Skeletal muscle tissue (tissue), 4 donors: ENCODE results near the gene RB1. TPM values are rescaled to one million over a fixed set of nuclear protein-coding genes. Genes with fewer than 3 reads are reported as not detected.
A peak's percentile ranks its signal among the peaks of the same experiment; 100 is the strongest.
"Not testable (repeated sequence)": the region's sequence is repeated elsewhere in the genome, so short reads cannot be mapped to it uniquely, and the experiment has no call there.

ENCODE experiments used
- H3K27ac ChIP-seq: one replicate; pipeline ENCODE4 v1.7.0; 2013; ENCODE audit warnings: mild to moderate bottlenecking, low read depth, low read length, inconsistent platforms
- H3K27me3 ChIP-seq, 3 donors: one replicate each; pipeline ENCODE4 v1.7.0; 2013; ENCODE audit warnings: low read length in 3 of 3; ENCODE audit not compliant: control insufficient read depth in 3 of 3, insufficient read depth in 3 of 3
- H3K36me3 ChIP-seq, 3 donors: one replicate each; pipeline ENCODE4 v1.7.0; 2013; ENCODE audit warnings: low read length in 3 of 3; ENCODE audit not compliant: control insufficient read depth in 3 of 3, insufficient read depth in 3 of 3
- H3K4me1 ChIP-seq, 3 donors: one replicate each; pipeline ENCODE4 v1.7.0; 2013; ENCODE audit warnings: low read length in 3 of 3, mild to moderate bottlenecking in 3 of 3; ENCODE audit not compliant: control insufficient read depth in 3 of 3, insufficient read depth in 3 of 3
- H3K4me3 ChIP-seq, 3 donors: one replicate each; pipeline ENCODE4 v1.7.0; 2013; ENCODE audit warnings: low read length in 3 of 3
- H3K9ac ChIP-seq, 3 donors: one replicate each; pipeline ENCODE4 v1.7.0; 2013; ENCODE audit warnings: low read length in 3 of 3, mild to moderate bottlenecking in 3 of 3, moderate library complexity in 2 of 3, low read depth in 1 of 3
- H3K9me3 ChIP-seq, 3 donors: one replicate each; pipeline ENCODE4 v1.7.0; 2013; ENCODE audit warnings: low read length in 3 of 3; ENCODE audit not compliant: control insufficient read depth in 3 of 3
- total RNA-seq: library from RNA; depleted of rRNA; stranded (reverse); fragments of >200 nt; gene quantifications from one replicate; pipeline ENCODE4 v1.2.3, GENCODE V29; 2014
- donor health status: Osteomylitis.

The RB1 gene
- total RNA-seq, 1 donor from 2014 or later = 39.7 TPM

DNA sequence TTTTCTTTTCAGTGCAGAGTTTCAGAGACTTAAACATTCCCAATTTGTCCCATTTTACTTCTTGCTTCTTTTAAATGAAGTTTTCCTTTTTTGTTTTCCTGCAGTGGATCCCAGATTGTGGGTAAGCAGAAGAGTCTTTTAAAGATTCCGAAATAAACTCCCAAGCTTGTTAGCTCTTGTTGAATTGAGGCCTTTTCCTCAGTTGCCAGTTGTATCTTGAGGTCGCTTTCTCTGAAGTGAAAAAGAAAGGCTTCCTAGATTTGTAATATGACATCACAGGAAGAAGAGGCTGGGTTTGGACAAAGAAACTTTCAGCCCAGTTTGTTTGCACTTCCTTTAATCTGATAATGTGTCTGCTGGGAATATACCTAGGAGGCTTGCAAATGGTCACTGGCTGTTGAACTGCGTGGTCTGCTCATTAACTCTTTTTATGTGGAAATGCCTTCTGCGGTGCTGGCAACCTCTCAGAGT lies 109.4 kb downstream of the RB1 start, which contains the start of gene LPAR6:
Gene LPAR6 (minus strand): TSS at position 233 of the 471 bp plus-strand sequence. CDS start 690 bp downstream, outside the sequence.
- Histone ChIP-seq H3K4me1 (peaks cover 0 to 3% (median 0%) of the 10 kb centered on the region in 3 donors), H3K9me3 (no peaks in the 10 kb centered on the region), H3K4me3 (peak within 1 kb of the TSS; percentile 45 to 85 (median 66)), H3K9ac (peak within 1 kb of the TSS; percentile 10 to 80 (median 48)), H3K36me3 (peaks cover 0 to 7% (median 2%) of the 10 kb centered on the region in 3 donors), H3K27ac (peak within 1 kb of the TSS; percentile 85), H3K27me3 (no peaks in the 10 kb centered on the region)

DNA sequence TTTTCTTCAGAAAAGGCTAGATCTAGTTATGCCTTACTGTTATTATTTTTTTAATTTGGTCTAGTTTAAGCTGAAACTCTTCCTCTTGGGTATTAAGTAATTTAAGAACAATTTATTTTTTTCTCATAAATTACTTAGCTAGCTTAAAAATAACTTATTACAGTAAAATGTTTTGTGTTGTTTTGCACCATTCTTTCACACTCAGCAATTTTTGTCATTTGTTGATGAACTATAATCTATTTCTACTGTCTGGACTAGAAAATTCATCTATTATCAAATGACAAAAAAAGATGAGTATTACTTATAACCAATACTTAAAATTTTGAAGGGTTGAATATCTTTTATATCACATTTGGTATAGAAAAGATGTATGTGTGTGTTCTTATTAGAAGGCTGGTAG lies 111.0 kb downstream of the RB1 start:
- H3K4me1 ChIP-seq = peaks cover 0 to 3% (median 0%) of the 10 kb centered on the region in 3 donors
- H3K27me3 ChIP-seq = no peaks in the 10 kb centered on the region
- no peak overlapping the region for H3K4me3 ChIP-seq
- H3K27ac ChIP-seq = no peak overlapping the region
- peaks cover 0 to 7% (median 2%) of the 10 kb centered on the region in 3 donors for H3K36me3 ChIP-seq
- no peaks in the 10 kb centered on the region for H3K9me3 ChIP-seq
- H3K9ac ChIP-seq = no peak overlapping the region

DNA sequence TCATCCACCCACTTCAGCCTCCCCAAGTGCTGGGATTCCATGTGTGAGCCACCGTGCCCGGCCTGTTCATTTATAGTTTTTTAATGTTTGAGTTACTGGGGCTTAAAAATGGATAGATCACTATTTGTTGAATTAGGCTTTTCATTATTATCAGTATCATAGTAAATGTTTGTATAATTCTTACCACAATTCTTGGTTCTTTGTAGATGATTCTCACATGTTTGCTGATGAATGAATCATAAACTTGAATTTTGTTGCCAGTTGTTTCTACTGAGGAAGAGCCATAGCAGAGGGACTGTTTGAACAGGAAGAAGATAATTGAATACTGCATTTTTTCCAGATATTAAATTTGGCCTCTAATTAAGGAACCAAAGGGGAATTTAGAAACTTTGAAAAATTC lies 112.0 kb downstream of the RB1 start:
- Histone ChIP-seq H3K27ac (no peak overlapping the region), H3K27me3 (no peaks in the 10 kb centered on the region), H3K9ac (no peak overlapping the region), H3K4me3 (no peak overlapping the region), H3K4me1 (no peaks in the 10 kb centered on the region), H3K9me3 (no peaks in the 10 kb centered on the region), H3K36me3 (peaks cover 0 to 2% (median 2%) of the 10 kb centered on the region in 3 donors)

DNA sequence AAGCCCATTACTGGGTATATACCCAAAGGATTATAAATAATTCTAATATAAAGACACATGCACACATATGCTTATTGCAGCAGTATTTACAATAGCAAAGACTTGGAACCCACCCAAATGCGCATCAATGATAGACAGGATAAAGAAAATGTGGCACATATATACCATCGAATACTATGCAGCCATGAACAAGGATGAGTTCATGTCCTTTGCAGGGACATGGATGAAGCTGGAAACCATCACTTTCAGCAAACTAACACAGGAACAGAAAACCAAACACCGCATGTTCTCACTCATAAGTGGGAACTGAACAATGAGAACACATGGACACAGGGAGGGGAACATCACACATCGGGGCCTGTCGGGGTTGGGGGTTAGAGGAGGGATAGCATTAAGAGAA lies 118.5 kb downstream of the RB1 start:
- not testable (repeated sequence) for H3K4me3 ChIP-seq, H3K27me3 ChIP-seq, H3K27ac ChIP-seq, H3K9me3 ChIP-seq, H3K36me3 ChIP-seq, H3K9ac ChIP-seq, H3K4me1 ChIP-seq

DNA sequence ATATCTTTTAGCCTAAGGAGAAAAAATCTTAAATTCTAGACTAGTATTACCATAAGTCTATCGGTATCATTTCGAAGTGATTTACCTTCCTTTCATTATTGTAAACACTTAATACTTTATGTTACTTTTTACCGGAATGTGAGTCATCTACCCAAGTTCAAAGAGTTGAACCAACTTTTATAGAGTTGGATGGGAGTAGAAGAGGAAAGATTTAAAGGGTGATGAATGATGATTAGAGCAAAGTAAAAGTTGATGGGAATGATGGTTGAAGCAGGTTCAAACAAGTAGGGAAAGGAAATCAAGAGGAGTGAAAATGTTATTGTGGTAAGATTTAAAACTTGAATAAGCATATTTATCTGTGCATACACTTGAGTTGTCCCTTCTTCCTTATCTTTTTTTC lies 120.7 kb downstream of the RB1 start:
- no peak overlapping the region for H3K4me3 ChIP-seq
- H3K27ac ChIP-seq = no peak overlapping the region
- no peak overlapping the region for H3K9ac ChIP-seq
- no peaks in the 10 kb centered on the region for H3K27me3 ChIP-seq
- H3K9me3 ChIP-seq = no peaks in the 10 kb centered on the region
- H3K36me3 ChIP-seq = no peaks in the 10 kb centered on the region
- H3K4me1 ChIP-seq = no peaks in the 10 kb centered on the region

DNA sequence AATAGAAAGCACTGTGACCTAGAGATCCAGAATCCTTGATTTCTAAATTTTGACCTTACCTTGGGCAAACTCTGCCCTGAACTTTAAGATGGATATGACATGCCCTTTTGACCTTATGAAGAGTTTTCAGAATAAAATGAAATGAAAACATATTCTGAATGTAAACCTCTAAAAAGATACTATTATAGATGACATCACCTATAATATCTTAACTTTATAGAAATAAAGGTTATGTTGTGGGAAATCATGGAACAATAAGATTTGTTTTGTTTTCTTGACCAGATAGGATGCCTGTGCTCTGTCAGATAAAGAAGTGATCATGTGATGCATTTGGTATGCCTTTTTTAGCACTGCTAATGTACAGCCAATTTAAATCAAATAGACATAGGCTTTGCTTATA lies 122.5 kb downstream of the RB1 start:
- Histone ChIP-seq H3K27ac (no peak overlapping the region), H3K36me3 (no peaks in the 10 kb centered on the region), H3K4me3 (no peak overlapping the region), H3K9me3 (no peaks in the 10 kb centered on the region), H3K9ac (no peak overlapping the region), H3K27me3 (no peaks in the 10 kb centered on the region), H3K4me1 (peaks cover 0 to 4% (median 0%) of the 10 kb centered on the region in 3 donors)

DNA sequence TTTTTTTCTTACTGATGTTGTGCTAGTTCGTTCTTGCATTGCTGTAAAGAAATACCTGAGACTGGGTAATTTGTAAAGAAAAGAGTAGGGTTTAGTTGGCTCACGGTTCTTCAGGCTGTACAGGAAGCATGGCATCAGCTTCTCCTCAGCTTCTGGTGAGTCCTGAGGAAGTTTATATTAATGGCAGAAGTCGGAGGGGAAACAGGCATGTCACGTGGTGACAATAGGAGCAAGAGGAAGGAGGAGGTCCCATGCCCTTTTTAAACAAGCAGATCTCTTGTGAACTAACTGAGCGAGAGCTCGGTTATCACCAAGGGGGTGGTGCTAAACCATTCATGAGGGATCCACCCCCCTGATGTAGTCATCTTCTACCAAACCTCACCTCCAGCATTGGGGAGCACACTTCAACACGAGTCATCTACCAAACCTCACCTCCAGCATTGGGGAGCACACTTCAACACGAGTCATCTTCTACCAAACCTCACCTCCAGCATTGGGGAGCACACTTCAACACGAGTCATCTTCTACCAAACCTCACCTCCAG lies 123.3 kb downstream of the RB1 start:
- H3K27me3 ChIP-seq, H3K9me3 ChIP-seq, H3K9ac ChIP-seq, H3K4me3 ChIP-seq, H3K4me1 ChIP-seq, H3K36me3 ChIP-seq, H3K27ac ChIP-seq: not testable (repeated sequence)

DNA sequence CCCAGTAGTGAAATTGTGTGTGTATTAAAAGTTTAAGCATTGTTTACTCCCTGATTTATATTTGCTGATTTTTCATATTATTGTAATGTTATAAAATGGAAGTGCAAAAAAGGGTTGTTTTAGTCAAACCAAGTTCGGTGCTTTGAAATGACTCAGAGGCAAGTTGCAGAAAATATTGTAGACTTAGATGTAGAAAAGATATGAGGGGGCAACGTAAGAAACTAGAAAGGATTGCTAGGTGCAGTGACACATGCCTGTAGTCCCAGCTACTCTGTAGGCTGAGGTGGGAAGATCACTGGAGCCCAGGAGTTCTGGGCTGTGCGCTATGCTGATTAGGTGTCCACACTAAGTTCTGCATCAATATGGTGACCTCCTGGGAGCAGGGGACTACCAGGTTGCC lies 125.5 kb downstream of the RB1 start:
- Histone ChIP-seq H3K36me3 (no peaks in the 10 kb centered on the region), H3K9ac (no peak overlapping the region), H3K27ac (no peak overlapping the region), H3K4me1 (peaks cover 3 to 6% (median 4%) of the 10 kb centered on the region in 3 donors), H3K9me3 (no peaks in the 10 kb centered on the region), H3K4me3 (no peak overlapping the region), H3K27me3 (no peaks in the 10 kb centered on the region)

DNA sequence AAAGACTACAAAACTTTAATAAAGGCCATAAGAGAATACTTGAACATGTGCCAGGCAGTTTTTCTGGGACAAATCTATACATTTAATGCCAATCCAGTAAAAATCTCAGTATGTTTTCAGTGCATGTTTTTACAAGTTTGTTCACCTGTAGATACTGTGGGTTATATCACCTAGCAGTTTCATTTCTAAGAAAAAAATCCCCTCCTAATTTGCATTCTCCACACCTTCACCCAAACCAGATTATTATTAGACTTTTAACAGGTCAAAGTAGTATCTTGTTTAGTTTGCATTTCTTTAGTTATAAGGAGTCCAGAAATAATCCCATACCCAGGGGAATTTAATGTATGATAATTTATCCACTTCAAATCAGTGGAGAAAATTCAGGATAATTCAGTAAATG lies 126.3 kb downstream of the RB1 start:
- peaks cover 3 to 6% (median 4%) of the 10 kb centered on the region in 3 donors for H3K4me1 ChIP-seq
- H3K9ac ChIP-seq = no peak overlapping the region
- H3K27me3 ChIP-seq = no peaks in the 10 kb centered on the region
- H3K36me3 ChIP-seq = no peaks in the 10 kb centered on the region
- no peaks in the 10 kb centered on the region for H3K9me3 ChIP-seq
- no peak overlapping the region for H3K27ac ChIP-seq
- H3K4me3 ChIP-seq = no peak overlapping the region

DNA sequence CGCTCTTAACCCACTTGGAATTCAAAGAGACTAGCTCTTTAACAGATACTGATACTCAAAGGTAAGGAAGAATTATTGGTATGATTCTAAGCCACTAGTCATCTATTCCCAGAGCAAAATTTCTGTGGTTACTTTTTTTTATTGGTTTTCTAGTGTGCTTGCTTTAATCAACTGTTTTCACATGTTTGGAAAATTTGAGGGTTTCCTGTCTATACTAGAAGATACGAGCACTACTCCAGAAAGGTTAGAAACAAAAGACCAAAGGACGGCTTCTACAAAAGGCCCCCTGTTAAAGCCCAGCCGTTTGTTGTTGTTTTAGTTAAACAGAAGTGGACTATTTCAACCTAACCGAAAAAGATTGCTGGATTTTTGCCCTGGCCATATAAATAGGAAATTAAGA lies 127.9 kb downstream of the RB1 start:
- Histone ChIP-seq H3K27me3 (no peaks in the 10 kb centered on the region), H3K9me3 (no peaks in the 10 kb centered on the region), H3K4me3 (no peak overlapping the region), H3K36me3 (no peaks in the 10 kb centered on the region), H3K9ac (no peak overlapping the region), H3K27ac (peak overlapping the region; percentile 32), H3K4me1 (peaks cover 4 to 6% (median 6%) of the 10 kb centered on the region in 3 donors)
